ENCODE data around the gene PTPRK.

DNA sequence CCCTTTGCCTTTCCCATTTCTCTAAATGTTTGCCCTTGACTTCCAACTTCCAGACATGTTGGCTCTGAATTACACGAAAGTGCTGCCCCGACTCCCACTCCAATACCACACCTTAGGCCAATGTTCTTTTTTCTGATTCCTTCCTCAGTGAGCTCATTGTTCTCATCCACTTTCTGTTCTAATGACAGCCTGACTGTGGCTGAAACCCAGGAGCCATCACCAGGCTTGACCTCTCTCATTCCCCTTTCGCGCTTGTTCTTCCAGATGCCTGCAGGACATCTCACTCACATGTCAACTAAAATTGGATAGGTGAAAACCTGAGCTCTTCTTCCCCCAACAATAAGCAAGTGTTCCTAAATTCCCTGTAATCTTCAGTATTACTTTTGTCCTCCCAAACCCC lies 40.4 kb downstream of the PTPRK start:
- TF ChIP-seq, protein P1, sequence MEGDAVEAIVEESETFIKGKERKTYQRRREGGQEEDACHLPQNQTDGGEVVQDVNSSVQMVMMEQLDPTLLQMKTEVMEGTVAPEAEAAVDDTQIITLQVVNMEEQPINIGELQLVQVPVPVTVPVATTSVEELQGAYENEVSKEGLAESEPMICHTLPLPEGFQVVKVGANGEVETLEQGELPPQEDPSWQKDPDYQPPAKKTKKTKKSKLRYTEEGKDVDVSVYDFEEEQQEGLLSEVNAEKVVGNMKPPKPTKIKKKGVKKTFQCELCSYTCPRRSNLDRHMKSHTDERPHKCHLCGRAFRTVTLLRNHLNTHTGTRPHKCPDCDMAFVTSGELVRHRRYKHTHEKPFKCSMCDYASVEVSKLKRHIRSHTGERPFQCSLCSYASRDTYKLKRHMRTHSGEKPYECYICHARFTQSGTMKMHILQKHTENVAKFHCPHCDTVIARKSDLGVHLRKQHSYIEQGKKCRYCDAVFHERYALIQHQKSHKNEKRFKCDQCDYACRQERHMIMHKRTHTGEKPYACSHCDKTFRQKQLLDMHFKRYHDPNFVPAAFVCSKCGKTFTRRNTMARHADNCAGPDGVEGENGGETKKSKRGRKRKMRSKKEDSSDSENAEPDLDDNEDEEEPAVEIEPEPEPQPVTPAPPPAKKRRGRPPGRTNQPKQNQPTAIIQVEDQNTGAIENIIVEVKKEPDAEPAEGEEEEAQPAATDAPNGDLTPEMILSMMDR (IDR thresholded peaks at IDR 0.05), result no peak
- TF ChIP-seq POLR2A (IDR thresholded peaks at IDR 0.05), result no peak

All from suprapubic skin (tissue), 3 donors.